Measurements from ENCODE around the gene BCL11A.

Gene BCL11A

GRCh38 chr2:60554646-60555065 lies 1.2 kb upstream of the BCL11A start:
- TF ChIP-seq POLR2A (IDR thresholded peaks at IDR 0.05; ENCODE audit: low read depth, low read length): no peak
- no peak for FAIRE-seq
- DNase-seq (ENCODE audit: insufficient read length, low spot score): peak; percentile 13

GRCh38 chr2:60554074-60554645 lies 706 bp upstream of the BCL11A start:
- TF ChIP-seq POLR2A (IDR thresholded peaks at IDR 0.05; ENCODE audit: low read depth, low read length): no peak
- FAIRE-seq (no peak), DNase-seq (ENCODE audit: insufficient read length, low spot score) (no peak)

DNA sequence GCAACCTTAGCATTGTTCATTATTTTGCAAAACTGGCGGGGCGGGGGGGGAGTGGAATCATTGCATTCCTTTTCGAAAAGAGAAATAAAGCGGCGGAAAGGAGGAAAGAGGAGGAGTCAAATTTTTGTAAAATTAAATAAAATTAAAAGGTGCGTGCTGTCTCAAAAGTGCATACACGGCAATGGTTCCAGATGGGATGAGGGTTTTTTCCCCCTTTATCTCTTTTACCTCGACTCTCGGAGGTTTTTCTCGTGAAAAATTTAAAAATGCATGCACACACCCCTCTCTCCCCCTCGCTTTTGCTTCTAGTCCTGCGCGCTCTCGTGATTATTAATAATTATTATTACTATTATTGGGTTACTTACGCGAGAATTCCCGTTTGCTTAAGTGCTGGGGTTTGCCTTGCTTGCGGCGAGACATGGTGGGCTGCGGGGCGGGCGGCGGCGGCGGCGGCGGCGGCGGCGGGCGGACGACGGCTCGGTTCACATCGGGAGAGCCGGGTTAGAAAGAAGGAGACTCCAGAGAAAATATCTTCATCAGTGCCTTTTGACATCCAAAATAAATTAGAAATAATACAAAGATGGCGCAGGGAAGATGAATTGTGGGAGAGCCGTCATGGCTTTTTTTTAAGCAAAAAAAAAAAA lies 481 bp downstream of the BCL11A start:
- DNase-seq (ENCODE audit: insufficient read length, low spot score) (no peak), FAIRE-seq (no peak)
- no peak for TF ChIP-seq POLR2A (IDR thresholded peaks at IDR 0.05; ENCODE audit: low read depth, low read length)

DNA sequence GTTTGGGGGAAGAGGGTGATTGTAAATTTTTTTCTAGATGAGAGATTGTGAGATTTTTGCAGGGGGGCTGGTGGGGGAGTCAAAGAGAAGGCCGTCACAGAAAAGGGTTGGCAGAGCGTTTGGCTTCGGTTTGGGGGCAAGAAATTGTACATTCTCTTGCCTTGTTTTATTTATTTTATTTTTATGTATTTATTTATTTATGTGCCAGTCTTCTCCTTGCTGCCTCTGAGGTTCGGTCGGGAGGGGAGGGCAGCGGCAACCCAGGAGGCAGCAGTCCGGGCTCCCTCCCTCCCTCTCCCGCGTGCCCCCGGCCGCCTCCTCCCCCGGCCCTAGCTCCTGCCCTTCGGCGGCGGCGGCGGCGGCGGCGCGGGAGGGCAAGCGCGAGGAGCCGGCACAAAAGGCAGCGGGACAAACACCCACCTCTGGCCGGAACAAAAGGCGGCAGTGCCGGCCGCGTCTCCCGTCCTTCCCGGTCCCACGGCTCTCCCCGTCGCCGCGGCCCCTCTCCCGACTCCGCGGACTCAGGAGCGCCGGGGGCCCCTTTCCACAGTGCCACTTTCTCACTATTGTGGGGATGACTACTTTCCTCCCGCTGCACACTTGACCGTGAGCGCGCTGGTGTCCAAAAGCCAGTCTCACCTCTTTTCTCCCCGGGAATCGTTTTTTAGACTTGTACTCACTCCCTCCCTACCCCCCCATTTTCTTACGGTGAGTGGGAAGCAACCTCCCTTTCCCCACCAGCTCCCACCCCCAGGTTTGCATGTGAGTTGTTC lies 1.2 kb downstream of the BCL11A start:
- DNase-seq (ENCODE audit: insufficient read length, low spot score) (no peak), FAIRE-seq (no peak)
- no peak for TF ChIP-seq POLR2A (IDR thresholded peaks at IDR 0.05; ENCODE audit: low read depth, low read length)

GRCh38 chr2:60551240-60552077 lies 2.0 kb downstream of the BCL11A start:
- no peak for FAIRE-seq
- DNase-seq (ENCODE audit: insufficient read length, low spot score): no peak
- no peak for TF ChIP-seq POLR2A (IDR thresholded peaks at IDR 0.05; ENCODE audit: low read depth, low read length)

- FAIRE-seq (no peak), DNase-seq (ENCODE audit: insufficient read length, low spot score) (no peak)
- TF ChIP-seq POLR2A (IDR thresholded peaks at IDR 0.05; ENCODE audit: low read depth, low read length): no peak
These were observed 2.5 kb downstream of the BCL11A start for GRCh38 chr2:60550984-60551239.

- DNase-seq (ENCODE audit: insufficient read length, low spot score) (no peak), FAIRE-seq (no peak)
- TF ChIP-seq POLR2A (IDR thresholded peaks at IDR 0.05; ENCODE audit: low read depth, low read length): no peak
These were observed 3.1 kb downstream of the BCL11A start for GRCh38 chr2:60550178-60550983.

- DNase-seq (ENCODE audit: insufficient read length, low spot score) (no peak), FAIRE-seq (no peak)
These were observed 3.6 kb downstream of the BCL11A start for GRCh38 chr2:60549928-60550177.

GRCh38 chr2:60549238-60549927 lies 4.1 kb downstream of the BCL11A start:
- DNase-seq (ENCODE audit: insufficient read length, low spot score) (no peak), FAIRE-seq (no peak)
- no peak for TF ChIP-seq POLR2A (IDR thresholded peaks at IDR 0.05; ENCODE audit: low read depth, low read length)

More at GRCh38 chr2:60549928-60550177, 3.6 kb downstream of the BCL11A start:
- no peak for TF ChIP-seq POLR2A (IDR thresholded peaks at IDR 0.05; ENCODE audit: low read depth, low read length)

DNA sequence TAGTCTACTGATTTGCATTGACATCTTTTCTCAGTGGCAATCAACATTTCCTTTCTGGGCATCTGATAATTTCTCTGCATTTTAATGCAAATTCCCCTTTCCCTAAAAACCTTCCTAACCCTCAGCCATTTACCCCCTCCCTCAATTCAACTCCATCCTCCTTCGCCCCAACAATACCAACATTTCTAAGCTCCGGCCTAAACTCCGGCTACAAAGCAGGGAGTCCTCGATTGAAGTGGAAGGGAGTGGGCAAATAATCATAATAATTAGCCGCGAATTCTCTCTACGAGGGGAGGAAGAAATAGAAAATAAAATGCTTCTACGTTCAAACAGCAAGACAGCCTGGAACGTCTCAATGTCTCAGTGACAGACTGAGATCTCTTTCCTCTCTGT lies 4.6 kb downstream of the BCL11A start:
- no peak for FAIRE-seq
- no peak for DNase-seq (ENCODE audit: insufficient read length, low spot score)

DNA sequence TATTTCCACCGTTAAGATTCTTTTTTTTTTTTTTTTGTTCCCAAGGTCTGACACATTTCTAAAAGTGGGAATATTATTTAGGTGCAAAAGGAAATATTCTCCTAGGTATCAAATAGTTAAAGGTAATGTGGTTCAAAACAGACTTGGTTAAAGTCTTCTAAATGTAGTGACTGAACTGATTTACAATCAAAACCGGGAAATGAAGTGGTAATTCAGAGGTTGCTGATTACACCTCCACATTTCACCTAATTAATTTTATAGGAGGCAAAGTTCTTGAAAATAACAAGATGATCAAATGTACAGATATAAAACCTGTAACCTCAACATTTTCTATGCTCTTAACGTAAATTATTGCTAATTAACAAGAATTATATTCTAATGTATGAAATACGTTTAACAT lies 5.1 kb downstream of the BCL11A start:
- no peak for FAIRE-seq
- TF ChIP-seq POLR2A (IDR thresholded peaks at IDR 0.05; ENCODE audit: low read depth, low read length): no peak

More for the DNA sequence above, 4.6 kb downstream of the BCL11A start:
- TF ChIP-seq POLR2A (IDR thresholded peaks at IDR 0.05; ENCODE audit: low read depth, low read length): no peak

DNA sequence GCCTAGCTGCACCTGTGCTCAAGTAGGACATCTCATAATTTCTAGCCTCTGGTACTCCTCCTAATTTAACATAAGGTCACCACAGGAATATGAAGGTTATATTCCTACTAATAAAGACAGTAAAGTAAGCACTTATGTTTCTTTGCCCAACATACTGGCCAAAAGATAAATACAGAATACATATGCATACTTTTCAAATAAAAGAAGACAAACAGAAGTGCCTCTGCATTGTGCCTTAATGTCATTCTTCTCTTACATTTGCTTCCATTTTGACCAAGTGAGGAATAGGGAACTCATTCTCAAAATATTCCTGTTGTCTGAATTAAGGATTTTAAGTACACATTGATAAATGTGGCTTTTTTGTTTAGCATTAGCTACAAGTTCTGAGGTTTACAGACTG lies 5.6 kb downstream of the BCL11A start:
- no peak for TF ChIP-seq POLR2A (IDR thresholded peaks at IDR 0.05; ENCODE audit: low read depth, low read length)
- FAIRE-seq: no peak
- DNase-seq (ENCODE audit: insufficient read length, low spot score): no peak

More for the DNA sequence above, 5.1 kb downstream of the BCL11A start:
- no peak for DNase-seq (ENCODE audit: insufficient read length, low spot score)

- no peak for TF ChIP-seq POLR2A (IDR thresholded peaks at IDR 0.05; ENCODE audit: low read depth, low read length)
- FAIRE-seq (no peak), DNase-seq (ENCODE audit: insufficient read length, low spot score) (no peak)
These were observed 6.6 kb downstream of the BCL11A start for GRCh38 chr2:60546756-60547420.

All from H54 (cell line).